Measurements from ENCODE around the gene CAVIN2. TPM values are rescaled to one million over a fixed set of nuclear protein-coding genes. Genes with fewer than 3 reads are reported as not detected.

CAVIN2 gene
- polyA plus RNA-seq, 1 experiment, result 3.5 TPM

- Histone ChIP-seq H3K36me3 (ENCODE audit: control insufficient read depth, insufficient read depth, low read length) (no peaks in the 10 kb centered on the region), H3K27me3 (ENCODE audit: control insufficient read depth, insufficient read depth, low read length) (no peaks in the 10 kb centered on the region), H3K4me3 (ENCODE audit: low read depth, low read length) (no peak overlapping the region)
- ChIA-PET POLR2A (no interaction called here), CTCF (no interaction called here)
- no peak for TF ChIP-seq CTCF (IDR thresholded peaks at IDR 0.05; ENCODE audit: insufficient read depth, low read depth, low read length)
- peak; percentile 31 for DNase-seq (ENCODE audit: low read depth)
Observed at GRCh38 chr2:191892391-191892790, 45.5 kb upstream of the CAVIN2 start.

- no peak for TF ChIP-seq CTCF (IDR thresholded peaks at IDR 0.05; ENCODE audit: insufficient read depth, low read depth, low read length)
- Histone ChIP-seq H3K4me3 (ENCODE audit: low read depth, low read length) (no peak overlapping the region), H3K27me3 (ENCODE audit: control insufficient read depth, insufficient read depth, low read length) (no peaks in the 10 kb centered on the region), H3K36me3 (ENCODE audit: control insufficient read depth, insufficient read depth, low read length) (no peaks in the 10 kb centered on the region)
- POLR2A ChIA-PET, result no interaction called here
- CTCF ChIA-PET, result no interaction called here
- DNase-seq (ENCODE audit: low read depth), result no peak
Observed at GRCh38 chr2:191891656-191892055, 44.8 kb upstream of the CAVIN2 start.

- ChIA-PET CTCF (no interaction called here), POLR2A (no interaction called here)
- Histone ChIP-seq H3K4me3 (ENCODE audit: low read depth, low read length) (no peak overlapping the region), H3K36me3 (ENCODE audit: control insufficient read depth, insufficient read depth, low read length) (no peaks in the 10 kb centered on the region), H3K27me3 (ENCODE audit: control insufficient read depth, insufficient read depth, low read length) (no peaks in the 10 kb centered on the region)
- no peak for DNase-seq (ENCODE audit: low read depth)
- TF ChIP-seq CTCF (IDR thresholded peaks at IDR 0.05; ENCODE audit: insufficient read depth, low read depth, low read length), result no peak
Observed at GRCh38 chr2:191889931-191890330, 43.0 kb upstream of the CAVIN2 start.

- no peaks in the 10 kb centered on the region for H3K27me3 ChIP-seq (ENCODE audit: control insufficient read depth, insufficient read depth, low read length)
- H3K4me3 ChIP-seq (ENCODE audit: low read depth, low read length), result no peak overlapping the region
- no peak for DNase-seq (ENCODE audit: low read depth)
- CTCF ChIA-PET, result no interaction called here
- POLR2A ChIA-PET, result no interaction called here
- no peaks in the 10 kb centered on the region for H3K36me3 ChIP-seq (ENCODE audit: control insufficient read depth, insufficient read depth, low read length)
- no peak for TF ChIP-seq CTCF (IDR thresholded peaks at IDR 0.05; ENCODE audit: insufficient read depth, low read depth, low read length)
Observed at GRCh38 chr2:191888400-191889166, 41.7 kb upstream of the CAVIN2 start.

- DNase-seq (ENCODE audit: low read depth), result no peak
- H3K27me3 ChIP-seq (ENCODE audit: control insufficient read depth, insufficient read depth, low read length), result no peaks in the 10 kb centered on the region
- ChIA-PET POLR2A (no interaction called here), CTCF (no interaction called here)
- H3K36me3 ChIP-seq (ENCODE audit: control insufficient read depth, insufficient read depth, low read length), result no peaks in the 10 kb centered on the region
- H3K4me3 ChIP-seq (ENCODE audit: low read depth, low read length), result no peak overlapping the region
- no peak for TF ChIP-seq CTCF (IDR thresholded peaks at IDR 0.05; ENCODE audit: insufficient read depth, low read depth, low read length)
Observed at GRCh38 chr2:191885650-191886049, 38.8 kb upstream of the CAVIN2 start.

All from BJ (cell line).